Left ventricle myocardium inferior (tissue), 1 donor: Measurements from ENCODE around the gene SEL1L. TPM values are rescaled to one million over a fixed set of nuclear protein-coding genes. Genes with fewer than 3 reads are reported as not detected.

Experiments
- DNase-seq: peaks from one replicate; pipeline ENCODE4 v3.0.0-alpha.2; 2020
- H3K27ac ChIP-seq: fragments of 200-600 bp; replicated peaks from 2 replicates; pipeline ENCODE4 v1.8.0; 2021
- H3K27me3 ChIP-seq: fragments of 200-600 bp; 2 replicates; pipeline ENCODE4 v1.8.0; 2021; ENCODE audit warnings: low read depth
- H3K36me3 ChIP-seq: fragments of 200-600 bp; 2 replicates; pipeline ENCODE4 v1.8.0; 2021
- H3K4me1 ChIP-seq: fragments of 200-600 bp; 2 replicates; pipeline ENCODE4 v1.8.0; 2021
- H3K4me3 ChIP-seq: fragments of 200-600 bp; 2 replicates; pipeline ENCODE4 v1.8.0; 2021; ENCODE audit warnings: mild to moderate bottlenecking, moderate library complexity
- H3K9me3 ChIP-seq: fragments of 200-600 bp; replicated peaks from 2 replicates; pipeline ENCODE4 v1.8.0; 2021
- CTCF ChIP-seq: fragments of 200-600 bp; IDR thresholded peaks from 2 replicates; pipeline ENCODE4 v1.8.0; 2021; ENCODE audit warnings: antibody characterized with exemption, mild to moderate bottlenecking, borderline replicate concordance
- intact Hi-C: fragments of 100-400 bp; cut with micrococcal nuclease; formaldehyde crosslinking; loops from one replicate; pipeline ENCODE4 v1.11.0; 2022
- total RNA-seq: library from RNA; stranded (reverse); fragmentation: NEBNext Ultra II Directional; extraction: Animal tissue kit (Norgen Biotek cat#: 25700); gene quantifications from one replicate; pipeline ENCODE4 v1.2.1, GENCODE V29; 2021
- donor health status: DM: no; HTN: yes; CAD: no; lungs with severe emphysema.

The SEL1L gene
- total RNA-seq, 1 donor from 2014 or later = 54.4 TPM

DNA sequence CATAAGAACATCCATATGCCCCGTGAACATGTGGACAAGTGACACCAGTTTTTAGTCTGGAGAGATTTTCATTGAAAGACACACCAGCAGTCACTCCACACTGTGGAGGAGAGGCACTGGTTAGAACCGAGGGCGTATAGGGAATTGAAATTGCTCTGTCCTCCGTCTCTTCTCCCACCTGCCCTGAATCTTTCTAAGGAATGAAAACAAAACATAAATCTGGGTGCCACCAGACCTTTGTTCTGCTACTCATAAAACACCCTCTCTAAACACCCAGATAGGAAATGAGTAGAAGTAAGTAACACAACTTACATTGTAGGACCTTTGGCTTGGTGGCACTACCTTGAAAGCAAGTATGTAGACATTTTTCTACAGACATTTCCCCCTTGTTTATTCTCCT, 96.4 kb downstream of the SEL1L start:
- Histone ChIP-seq H3K4me3 (peak overlapping the region; percentile 72), H3K36me3 (no peaks in the 10 kb centered on the region), H3K4me1 (peaks cover 22% of the 10 kb centered on the region), H3K27ac (no peak overlapping the region), H3K9me3 (no peaks in the 10 kb centered on the region), H3K27me3 (peaks cover 95% of the 10 kb centered on the region)
- DNase-seq = no peak
- intact Hi-C loops = no loop called here
- TF ChIP-seq CTCF = no peak

- H3K9me3 ChIP-seq = no peaks in the 10 kb centered on the region
- peaks cover 22% of the 10 kb centered on the region for H3K4me1 ChIP-seq
- H3K27me3 ChIP-seq = peaks cover 94% of the 10 kb centered on the region
- H3K4me3 ChIP-seq = peak overlapping the region; percentile 72
- H3K36me3 ChIP-seq = no peaks in the 10 kb centered on the region
- peak overlapping the region; percentile 65 for H3K27ac ChIP-seq
- no peak for TF ChIP-seq CTCF
- peak; percentile 79 for DNase-seq
- intact Hi-C loops = no loop called here
Measured at GRCh38 chr14:81436296-81437138, 97.1 kb downstream of the SEL1L start.

GRCh38 chr14:81435391-81436295, 98.0 kb downstream of the SEL1L start:
- intact Hi-C loops = no loop called here
- Histone ChIP-seq H3K4me1 (peaks cover 22% of the 10 kb centered on the region), H3K27ac (peak overlapping the region; percentile 65), H3K4me3 (peak overlapping the region; percentile 72), H3K36me3 (no peaks in the 10 kb centered on the region), H3K27me3 (peaks cover 94% of the 10 kb centered on the region), H3K9me3 (no peaks in the 10 kb centered on the region)
- peak; percentile 54 for DNase-seq
- TF ChIP-seq CTCF = no peak

DNA sequence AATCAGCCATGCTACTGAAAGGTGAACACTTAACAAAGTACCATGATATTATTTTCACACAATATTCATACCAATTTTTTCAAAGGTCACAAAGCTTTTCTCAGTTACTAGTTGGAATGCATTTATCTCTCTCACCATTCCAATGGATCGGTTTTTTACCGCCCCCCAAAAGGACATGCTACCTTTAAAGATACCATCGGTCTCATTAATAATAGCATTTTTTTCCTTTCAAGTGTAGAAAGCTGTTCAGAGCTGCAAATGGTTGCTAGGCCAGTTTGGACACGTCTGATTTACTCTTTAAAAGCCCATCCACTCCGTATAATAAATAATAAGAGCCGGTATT, 98.6 kb downstream of the SEL1L start:
- no peak for DNase-seq
- intact Hi-C loops = no loop called here
- no peaks in the 10 kb centered on the region for H3K9me3 ChIP-seq
- H3K27ac ChIP-seq = peak overlapping the region; percentile 65
- H3K4me1 ChIP-seq = peaks cover 22% of the 10 kb centered on the region
- no peaks in the 10 kb centered on the region for H3K36me3 ChIP-seq
- peak overlapping the region; percentile 72 for H3K4me3 ChIP-seq
- H3K27me3 ChIP-seq = peaks cover 93% of the 10 kb centered on the region
- no peak for TF ChIP-seq CTCF

DNA sequence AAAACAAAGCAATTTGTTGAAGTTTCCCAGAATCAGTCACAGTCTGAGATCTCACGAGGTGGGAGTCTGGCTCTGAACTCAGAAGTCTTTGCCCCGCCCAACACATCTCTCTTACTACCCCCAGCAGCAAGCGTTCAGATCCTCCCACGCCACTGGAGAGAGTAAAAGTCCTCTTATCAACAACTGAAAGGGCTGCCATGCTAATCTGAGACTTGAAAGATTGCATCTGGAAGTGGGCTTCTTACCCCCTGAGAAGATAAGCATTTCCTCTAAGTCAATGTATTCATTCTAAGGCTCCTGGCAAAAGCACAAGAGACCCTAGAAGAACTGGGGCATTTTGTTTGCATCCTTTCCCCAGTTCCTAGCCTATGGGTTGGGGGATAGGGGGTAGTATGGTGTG, 99.4 kb downstream of the SEL1L start:
- no peak for DNase-seq
- no peaks in the 10 kb centered on the region for H3K9me3 ChIP-seq
- no peak for TF ChIP-seq CTCF
- H3K4me3 ChIP-seq = peak overlapping the region; percentile 72
- peaks cover 96% of the 10 kb centered on the region for H3K27me3 ChIP-seq
- H3K4me1 ChIP-seq = peaks cover 22% of the 10 kb centered on the region
- intact Hi-C loops = no loop called here
- no peaks in the 10 kb centered on the region for H3K36me3 ChIP-seq
- H3K27ac ChIP-seq = no peak overlapping the region
